ENCODE measurements around the gene KLHL25.

KLHL25 gene

DNA sequence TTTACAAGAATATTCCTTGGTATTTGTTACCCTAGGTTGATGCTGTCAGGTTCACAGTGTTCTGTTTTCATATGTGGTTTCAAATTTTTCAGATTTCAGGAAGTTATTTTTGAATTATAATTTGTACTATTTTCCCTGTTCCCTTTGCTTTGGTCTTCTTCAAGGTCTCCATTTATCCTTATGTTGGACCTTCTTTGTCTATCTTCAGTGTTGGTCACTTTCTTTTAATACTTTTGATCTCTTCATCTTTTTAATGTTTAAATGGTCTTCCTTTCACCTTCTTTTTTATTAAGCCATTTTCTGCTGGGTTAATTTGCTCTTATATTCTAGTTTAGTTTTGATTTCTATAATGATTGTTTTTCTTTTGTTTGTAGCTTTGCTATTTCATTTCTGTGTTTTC lies 61.3 kb downstream of the KLHL25 start:
- H3K9ac ChIP-seq (ENCODE audit: insufficient read length) = no peak overlapping the region
- DNase-seq (ENCODE audit: low read depth, low spot score) = no peak
- TF ChIP-seq FOXP2 (optimal IDR thresholded peaks at IDR 0.05; ENCODE audit: control extremely low read depth, extremely low read length, insufficient read depth) = no peak
- TF ChIP-seq POLR2AphosphoS5 (IDR thresholded peaks at IDR 0.05; ENCODE audit: borderline replicate concordance, low read depth, low read length) = no peak
- TF ChIP-seq EZH2 (IDR thresholded peaks at IDR 0.05) = no peak
- no peak overlapping the region for H3K27ac ChIP-seq
- H3K36me3 ChIP-seq (ENCODE audit: insufficient read depth, low read length) = peaks cover 45% of the 10 kb centered on the region; the same call in 1 of the 2 replicates
- no peaks in the 10 kb centered on the region for H3K9me3 ChIP-seq (ENCODE audit: low read depth, low read length)
- H3K4me3 ChIP-seq = no peak overlapping the region

DNA sequence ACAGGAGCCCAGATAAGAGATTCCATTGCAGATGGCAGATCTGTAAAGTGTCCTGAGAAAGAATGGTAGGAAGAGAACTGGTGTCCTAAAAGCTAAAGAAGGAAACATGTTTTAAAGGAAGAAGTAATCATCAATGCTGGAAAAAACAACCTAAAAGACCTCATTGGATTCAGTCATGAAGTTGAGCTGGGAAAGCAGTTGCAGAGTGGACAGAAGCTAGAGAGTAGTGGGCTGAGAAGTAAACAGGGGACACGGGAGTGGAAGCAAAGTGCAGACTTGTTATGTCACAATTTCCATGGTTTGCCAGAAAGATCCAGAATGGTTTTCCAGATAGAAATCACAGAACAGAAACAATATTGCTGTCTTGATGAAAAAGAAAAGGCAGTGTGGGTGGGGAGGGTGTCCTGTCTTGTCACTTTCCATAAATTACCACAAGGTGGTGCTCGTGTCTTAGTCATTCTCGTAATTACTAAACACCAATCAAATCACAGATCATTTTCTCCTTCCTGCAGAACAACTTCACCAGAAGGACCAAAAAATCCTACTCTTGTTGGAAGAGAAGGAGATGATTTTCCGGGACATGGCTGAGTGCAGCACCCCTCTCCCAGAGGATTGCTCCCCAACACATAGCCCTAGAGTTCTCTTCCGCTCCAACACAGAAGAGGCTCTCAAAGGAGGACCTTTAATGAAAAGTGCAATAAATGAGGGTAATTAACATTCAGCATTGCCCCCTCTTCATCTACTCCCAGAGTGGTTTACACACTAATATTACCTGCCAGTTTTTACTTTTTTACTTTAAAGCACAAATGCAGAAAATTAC lies 64.5 kb downstream of the KLHL25 start:
- Histone ChIP-seq H3K4me3 (no peak overlapping the region), H3K27ac (no peak overlapping the region), H3K9ac (ENCODE audit: insufficient read length) (no peak overlapping the region), H3K9me3 (ENCODE audit: low read depth, low read length) (no peaks in the 10 kb centered on the region), H3K36me3 (ENCODE audit: insufficient read depth, low read length) (peaks cover 48% of the 10 kb centered on the region; the same call in 1 of the 2 replicates)
- DNase-seq (ENCODE audit: low read depth, low spot score) = peak; percentile 51
- TF ChIP-seq POLR2AphosphoS5 (IDR thresholded peaks at IDR 0.05; ENCODE audit: borderline replicate concordance, low read depth, low read length) (no peak), EZH2 (IDR thresholded peaks at IDR 0.05) (no peak), FOXP2 (optimal IDR thresholded peaks at IDR 0.05; ENCODE audit: control extremely low read depth, extremely low read length, insufficient read depth) (no peak)

DNA sequence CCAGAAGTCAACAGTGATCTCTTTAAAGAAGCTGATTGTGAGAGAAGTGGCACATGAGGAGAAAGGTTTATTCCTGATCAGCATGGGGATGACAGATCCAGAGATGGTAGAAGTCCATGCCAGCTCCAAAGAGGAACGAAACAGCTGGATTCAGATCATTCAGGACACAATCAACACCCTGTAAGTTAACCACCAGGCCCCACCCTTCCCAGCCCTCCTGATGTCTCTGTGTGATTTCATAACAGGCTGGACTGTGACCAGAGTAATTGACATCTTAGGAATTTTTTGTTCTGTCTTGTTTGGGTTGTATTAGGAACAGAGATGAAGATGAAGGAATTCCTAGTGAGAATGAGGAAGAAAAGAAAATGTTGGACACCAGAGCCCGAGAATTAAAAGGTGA lies 67.7 kb downstream of the KLHL25 start:
- Histone ChIP-seq H3K36me3 (ENCODE audit: insufficient read depth, low read length) (peaks cover 44% of the 10 kb centered on the region), H3K9ac (ENCODE audit: insufficient read length) (no peak overlapping the region), H3K9me3 (ENCODE audit: low read depth, low read length) (no peaks in the 10 kb centered on the region), H3K4me3 (no peak overlapping the region), H3K27ac (no peak overlapping the region)
- TF ChIP-seq EZH2 (IDR thresholded peaks at IDR 0.05) = no peak
- no peak for TF ChIP-seq POLR2AphosphoS5 (IDR thresholded peaks at IDR 0.05; ENCODE audit: borderline replicate concordance, low read depth, low read length)
- TF ChIP-seq FOXP2 (optimal IDR thresholded peaks at IDR 0.05; ENCODE audit: control extremely low read depth, extremely low read length, insufficient read depth) = no peak
- no peak for DNase-seq (ENCODE audit: low read depth, low spot score)

DNA sequence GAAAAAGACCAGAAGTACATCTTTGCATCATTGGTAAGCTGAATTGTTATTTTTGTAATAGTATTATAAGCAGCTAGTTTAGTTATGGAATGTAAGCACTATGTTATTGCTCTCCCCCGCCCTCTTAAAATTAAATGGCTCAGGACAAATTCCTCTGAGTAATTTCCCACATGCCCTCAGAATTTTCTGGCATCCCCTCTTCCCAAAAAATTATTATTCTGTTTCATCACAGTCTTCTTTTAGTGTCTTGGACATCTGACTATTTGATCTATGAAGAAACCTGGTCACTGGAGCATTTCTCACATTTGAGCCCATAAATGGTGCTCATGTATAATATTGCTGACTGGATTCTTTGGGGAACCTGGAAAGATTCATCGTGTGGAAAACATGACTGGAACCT lies 68.3 kb downstream of the KLHL25 start:
- H3K9me3 ChIP-seq (ENCODE audit: low read depth, low read length) = no peaks in the 10 kb centered on the region
- peaks cover 44% of the 10 kb centered on the region for H3K36me3 ChIP-seq (ENCODE audit: insufficient read depth, low read length)
- no peak overlapping the region for H3K27ac ChIP-seq
- TF ChIP-seq FOXP2 (optimal IDR thresholded peaks at IDR 0.05; ENCODE audit: control extremely low read depth, extremely low read length, insufficient read depth) = no peak
- no peak for TF ChIP-seq POLR2AphosphoS5 (IDR thresholded peaks at IDR 0.05; ENCODE audit: borderline replicate concordance, low read depth, low read length)
- TF ChIP-seq EZH2 (IDR thresholded peaks at IDR 0.05) = no peak
- H3K9ac ChIP-seq (ENCODE audit: insufficient read length) = no peak overlapping the region
- no peak overlapping the region for H3K4me3 ChIP-seq
- no peak for DNase-seq (ENCODE audit: low read depth, low spot score)

DNA sequence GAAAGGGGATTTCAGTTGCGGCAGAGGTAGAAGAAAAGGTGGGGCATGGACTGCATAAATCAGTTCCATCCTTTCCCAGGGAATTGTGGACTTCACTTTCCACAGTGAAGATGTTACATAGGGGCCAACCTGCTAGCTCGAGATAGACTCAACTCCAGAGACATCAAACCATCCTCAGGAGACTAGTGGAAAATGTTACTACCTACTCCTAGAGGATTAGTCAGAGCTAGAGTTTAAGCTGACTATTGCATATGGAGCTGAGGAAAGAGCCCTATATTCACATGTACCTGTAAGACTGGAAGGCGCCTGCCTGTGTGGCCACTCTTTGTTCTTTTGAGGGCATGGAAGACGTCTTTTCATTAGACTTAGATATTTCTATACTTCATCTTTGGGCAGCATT lies 69.2 kb downstream of the KLHL25 start:
- Histone ChIP-seq H3K4me3 (no peak overlapping the region), H3K9ac (ENCODE audit: insufficient read length) (no peak overlapping the region), H3K36me3 (ENCODE audit: insufficient read depth, low read length) (peaks cover 44% of the 10 kb centered on the region), H3K27ac (no peak overlapping the region), H3K9me3 (ENCODE audit: low read depth, low read length) (no peaks in the 10 kb centered on the region)
- TF ChIP-seq POLR2AphosphoS5 (IDR thresholded peaks at IDR 0.05; ENCODE audit: borderline replicate concordance, low read depth, low read length) = no peak
- TF ChIP-seq EZH2 (IDR thresholded peaks at IDR 0.05) = no peak
- no peak for TF ChIP-seq FOXP2 (optimal IDR thresholded peaks at IDR 0.05; ENCODE audit: control extremely low read depth, extremely low read length, insufficient read depth)
- DNase-seq (ENCODE audit: low read depth, low spot score) = no peak

DNA sequence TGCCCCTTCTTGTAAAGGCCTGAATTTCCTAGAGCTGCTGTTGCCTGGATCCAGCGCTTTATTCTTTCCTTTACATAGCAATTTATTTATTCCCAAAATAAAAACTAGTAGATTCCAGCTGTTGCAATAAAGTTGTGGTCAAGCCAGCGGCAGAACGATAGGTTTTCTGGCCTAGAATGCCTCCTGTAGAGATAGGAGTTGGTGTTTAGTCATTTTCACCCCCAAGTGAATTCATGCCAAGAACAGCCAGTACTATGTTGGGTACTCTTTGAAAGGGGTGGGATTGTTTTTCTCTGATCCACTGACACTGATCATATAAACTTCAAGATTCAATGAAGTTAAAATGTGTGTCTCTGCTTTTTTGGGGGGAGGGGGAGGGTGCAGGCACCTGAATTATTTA lies 69.7 kb downstream of the KLHL25 start:
- H3K9me3 ChIP-seq (ENCODE audit: low read depth, low read length) = no peaks in the 10 kb centered on the region
- no peak overlapping the region for H3K4me3 ChIP-seq
- no peak overlapping the region for H3K9ac ChIP-seq (ENCODE audit: insufficient read length)
- no peak for TF ChIP-seq FOXP2 (optimal IDR thresholded peaks at IDR 0.05; ENCODE audit: control extremely low read depth, extremely low read length, insufficient read depth)
- no peak for TF ChIP-seq POLR2AphosphoS5 (IDR thresholded peaks at IDR 0.05; ENCODE audit: borderline replicate concordance, low read depth, low read length)
- no peak for TF ChIP-seq EZH2 (IDR thresholded peaks at IDR 0.05)
- no peak overlapping the region for H3K27ac ChIP-seq
- peaks cover 44% of the 10 kb centered on the region for H3K36me3 ChIP-seq (ENCODE audit: insufficient read depth, low read length)
- no peak for DNase-seq (ENCODE audit: low read depth, low spot score)

DNA sequence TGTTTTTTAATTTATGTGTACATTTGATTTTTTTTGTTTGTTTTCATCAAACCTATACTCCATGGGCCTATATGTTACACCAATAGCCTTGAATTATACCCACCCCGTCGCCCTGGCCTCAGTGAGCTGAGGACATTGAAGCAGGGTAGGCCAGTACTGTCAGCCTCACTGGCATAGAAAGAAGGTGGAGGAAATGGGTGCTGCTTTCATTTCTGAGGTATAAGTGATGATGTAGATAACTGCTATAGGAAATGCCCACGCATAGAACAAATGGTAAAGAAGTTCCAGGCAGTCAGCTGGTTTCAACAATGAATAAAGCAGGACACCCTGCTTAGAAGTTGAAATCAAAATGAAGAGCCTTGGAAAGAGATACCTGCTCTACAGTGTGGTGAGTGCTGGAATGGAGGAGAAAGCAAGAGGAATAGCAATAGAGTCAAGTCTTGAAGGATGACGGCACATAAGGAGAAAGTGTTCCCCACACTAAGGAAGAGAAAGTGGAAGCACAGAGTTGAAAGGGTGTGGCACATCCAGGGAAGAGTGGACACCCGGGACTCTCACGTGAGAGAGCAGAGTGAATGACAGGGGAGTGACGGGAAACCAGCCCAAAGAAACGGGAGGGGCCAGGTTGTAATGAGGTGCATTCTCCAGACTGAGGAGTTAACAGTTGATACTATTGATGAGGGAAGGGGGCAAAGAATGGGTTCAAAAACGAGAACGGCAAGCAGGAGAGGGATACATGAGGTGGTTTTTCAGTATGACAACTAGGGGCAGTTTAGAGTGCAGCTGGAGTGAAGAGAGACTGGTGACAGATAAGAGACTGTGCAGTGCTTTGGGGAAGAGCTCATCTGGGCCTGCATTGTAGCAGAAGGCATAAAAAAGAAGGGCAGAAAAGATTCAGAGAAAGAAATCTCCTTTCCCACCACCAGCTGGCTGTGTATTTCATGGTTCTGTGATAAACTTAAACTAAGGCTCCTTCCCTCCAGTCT lies 70.5 kb downstream of the KLHL25 start:
- no peak for DNase-seq (ENCODE audit: low read depth, low spot score)
- Histone ChIP-seq H3K27ac (no peak overlapping the region), H3K9me3 (ENCODE audit: low read depth, low read length) (no peaks in the 10 kb centered on the region), H3K4me3 (no peak overlapping the region), H3K9ac (ENCODE audit: insufficient read length) (no peak overlapping the region), H3K36me3 (ENCODE audit: insufficient read depth, low read length) (peaks cover 44% of the 10 kb centered on the region)
- TF ChIP-seq EZH2 (IDR thresholded peaks at IDR 0.05) (no peak), FOXP2 (optimal IDR thresholded peaks at IDR 0.05; ENCODE audit: control extremely low read depth, extremely low read length, insufficient read depth) (no peak), POLR2AphosphoS5 (IDR thresholded peaks at IDR 0.05; ENCODE audit: borderline replicate concordance, low read depth, low read length) (no peak)
